ENCODE measurements around the gene JARID2.
A peak's percentile ranks its signal among the peaks of the same experiment; 100 is the strongest.

JARID2 gene

GRCh38 chr6:15355683-15356099 lies 109.8 kb downstream of the JARID2 start (continued):
- TF ChIP-seq ZFP3 (tag by site-specific recombination; IDR thresholded peaks at IDR 0.05; ENCODE audit: low read depth) (no peak), PRDM6 (tag by site-specific recombination; IDR thresholded peaks at IDR 0.05) (peak; percentile 66), ZXDB (tag by site-specific recombination; IDR thresholded peaks at IDR 0.05) (no peak), SP7 (tag by site-specific recombination; IDR thresholded peaks at IDR 0.05) (peak; percentile 30; the same call in 1 of the 2 replicates), ZNF112 (tag by site-specific recombination; IDR thresholded peaks at IDR 0.05) (no peak), YY2 (tag by site-specific recombination; IDR thresholded peaks at IDR 0.05) (no peak), ZSCAN30 (tag by site-specific recombination; IDR thresholded peaks at IDR 0.05) (peak; percentile 76; the same call in 1 of the 2 replicates), KLF1 (tag by site-specific recombination; IDR thresholded peaks at IDR 0.05) (no peak), ZNF302 (tag by site-specific recombination; IDR thresholded peaks at IDR 0.05; ENCODE audit: low read depth) (no peak), PRDM1 (tag by site-specific recombination; IDR thresholded peaks at IDR 0.05) (0 out of 2 replicates have a peak, but pooled peaks have one; percentile 46), ZFHX2 (tag by site-specific recombination; conservative IDR thresholded peaks at IDR 0.05) (peak; percentile 38; the same call in 1 of the 2 replicates), ZNF2 (tag by site-specific recombination; IDR thresholded peaks at IDR 0.05) (no peak), ZNF621 (tag by site-specific recombination; IDR thresholded peaks at IDR 0.05) (no peak), ZNF335 (tag by site-specific recombination; conservative IDR thresholded peaks at IDR 0.05) (peak; percentile 58), ZNF600 (tag by site-specific recombination; IDR thresholded peaks at IDR 0.05) (0 out of 2 replicates have a peak, but pooled peaks have one; percentile 27)
- TF ChIP-seq, protein P1, sequence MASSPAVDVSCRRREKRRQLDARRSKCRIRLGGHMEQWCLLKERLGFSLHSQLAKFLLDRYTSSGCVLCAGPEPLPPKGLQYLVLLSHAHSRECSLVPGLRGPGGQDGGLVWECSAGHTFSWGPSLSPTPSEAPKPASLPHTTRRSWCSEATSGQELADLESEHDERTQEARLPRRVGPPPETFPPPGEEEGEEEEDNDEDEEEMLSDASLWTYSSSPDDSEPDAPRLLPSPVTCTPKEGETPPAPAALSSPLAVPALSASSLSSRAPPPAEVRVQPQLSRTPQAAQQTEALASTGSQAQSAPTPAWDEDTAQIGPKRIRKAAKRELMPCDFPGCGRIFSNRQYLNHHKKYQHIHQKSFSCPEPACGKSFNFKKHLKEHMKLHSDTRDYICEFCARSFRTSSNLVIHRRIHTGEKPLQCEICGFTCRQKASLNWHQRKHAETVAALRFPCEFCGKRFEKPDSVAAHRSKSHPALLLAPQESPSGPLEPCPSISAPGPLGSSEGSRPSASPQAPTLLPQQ (tag by site-specific recombination; IDR thresholded peaks at IDR 0.05), result peak; percentile 69
- TF ChIP-seq, protein P2, sequence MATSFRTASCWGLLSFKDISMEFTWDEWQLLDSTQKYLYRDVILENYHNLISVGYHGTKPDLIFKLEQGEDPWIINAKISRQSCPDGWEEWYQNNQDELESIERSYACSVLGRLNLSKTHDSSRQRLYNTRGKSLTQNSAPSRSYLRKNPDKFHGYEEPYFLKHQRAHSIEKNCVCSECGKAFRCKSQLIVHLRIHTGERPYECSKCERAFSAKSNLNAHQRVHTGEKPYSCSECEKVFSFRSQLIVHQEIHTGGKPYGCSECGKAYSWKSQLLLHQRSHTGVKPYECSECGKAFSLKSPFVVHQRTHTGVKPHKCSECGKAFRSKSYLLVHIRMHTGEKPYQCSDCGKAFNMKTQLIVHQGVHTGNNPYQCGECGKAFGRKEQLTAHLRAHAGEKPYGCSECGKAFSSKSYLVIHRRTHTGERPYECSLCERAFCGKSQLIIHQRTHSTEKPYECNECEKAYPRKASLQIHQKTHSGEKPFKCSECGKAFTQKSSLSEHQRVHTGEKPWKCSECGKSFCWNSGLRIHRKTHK (tag by site-specific recombination; IDR thresholded peaks at IDR 0.05), result no peak
- TF ChIP-seq, protein P3, sequence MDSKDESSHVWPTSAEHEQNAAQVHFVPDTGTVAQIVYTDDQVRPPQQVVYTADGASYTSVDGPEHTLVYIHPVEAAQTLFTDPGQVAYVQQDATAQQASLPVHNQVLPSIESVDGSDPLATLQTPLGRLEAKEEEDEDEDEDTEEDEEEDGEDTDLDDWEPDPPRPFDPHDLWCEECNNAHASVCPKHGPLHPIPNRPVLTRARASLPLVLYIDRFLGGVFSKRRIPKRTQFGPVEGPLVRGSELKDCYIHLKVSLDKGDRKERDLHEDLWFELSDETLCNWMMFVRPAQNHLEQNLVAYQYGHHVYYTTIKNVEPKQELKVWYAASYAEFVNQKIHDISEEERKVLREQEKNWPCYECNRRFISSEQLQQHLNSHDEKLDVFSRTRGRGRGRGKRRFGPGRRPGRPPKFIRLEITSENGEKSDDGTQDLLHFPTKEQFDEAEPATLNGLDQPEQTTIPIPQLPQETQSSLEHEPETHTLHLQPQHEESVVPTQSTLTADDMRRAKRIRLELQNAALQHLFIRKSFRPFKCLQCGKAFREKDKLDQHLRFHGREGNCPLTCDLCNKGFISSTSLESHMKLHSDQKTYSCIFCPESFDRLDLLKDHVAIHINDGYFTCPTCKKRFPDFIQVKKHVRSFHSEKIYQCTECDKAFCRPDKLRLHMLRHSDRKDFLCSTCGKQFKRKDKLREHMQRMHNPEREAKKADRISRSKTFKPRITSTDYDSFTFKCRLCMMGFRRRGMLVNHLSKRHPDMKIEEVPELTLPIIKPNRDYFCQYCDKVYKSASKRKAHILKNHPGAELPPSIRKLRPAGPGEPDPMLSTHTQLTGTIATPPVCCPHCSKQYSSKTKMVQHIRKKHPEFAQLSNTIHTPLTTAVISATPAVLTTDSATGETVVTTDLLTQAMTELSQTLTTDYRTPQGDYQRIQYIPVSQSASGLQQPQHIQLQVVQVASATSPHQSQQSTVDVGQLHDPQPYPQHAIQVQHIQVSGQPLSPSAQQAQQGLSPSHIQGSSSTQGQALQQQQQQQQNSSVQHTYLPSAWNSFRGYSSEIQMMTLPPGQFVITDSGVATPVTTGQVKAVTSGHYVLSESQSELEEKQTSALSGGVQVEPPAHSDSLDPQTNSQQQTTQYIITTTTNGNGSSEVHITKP (tag by site-specific recombination; IDR thresholded peaks at IDR 0.05), result peak; percentile 80

DNA sequence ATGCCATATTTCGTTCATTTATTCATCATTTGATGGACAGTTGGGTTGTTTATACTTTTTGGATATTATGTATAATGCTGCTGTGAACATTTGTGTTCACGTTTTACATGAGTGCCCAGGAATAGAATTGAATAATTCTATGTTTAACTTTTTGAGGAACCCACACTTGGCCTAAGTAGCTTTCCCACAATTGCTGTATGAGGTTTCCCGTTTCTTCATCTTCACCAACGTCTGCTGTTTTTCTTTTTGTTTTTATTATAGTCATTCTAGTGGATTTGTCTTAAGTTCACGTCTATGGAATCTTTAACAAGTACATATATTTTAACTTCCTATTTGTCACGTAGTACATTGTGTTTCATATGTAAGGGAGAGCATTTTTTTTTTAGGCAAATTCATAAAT lies 110.3 kb downstream of the JARID2 start:
- Histone ChIP-seq H3K36me3 (ENCODE audit: control insufficient read depth in 2 of 2, insufficient read depth in 1 of 2, low read length in 2 of 2) (no peaks in the 10 kb centered on the region), H3K4me3 (ENCODE audit: low read depth, low read length) (no peak overlapping the region), H3K27ac (ENCODE audit: extremely low read depth, low read depth, low read length) (peak overlapping the region; percentile 13; the same call in 1 of the 2 replicates), H3K9me3 (ENCODE audit: control insufficient read depth, insufficient read depth, low read depth, low read length) (no peaks in the 10 kb centered on the region), H3K4me1 (ENCODE audit: control insufficient read depth, insufficient read depth, low read length) (peaks cover 56% of the 10 kb centered on the region)
- ChIA-PET POLR2A (no interaction called here), CTCF (interaction anchor here (0.7 to 1.0 kb wide), 2 partner anchors 107 to 134 kb away, joined by 3 read pairs; no protein-coding TSS in a partner anchor)
- TF ChIP-seq PRDM6 (tag by site-specific recombination; IDR thresholded peaks at IDR 0.05) (0 out of 2 replicates have a peak, but pooled peaks have one; percentile 30), BCL11A (tag by site-specific recombination; IDR thresholded peaks at IDR 0.05; ENCODE audit: low read depth) (no peak)
